ENCODE results near the gene RESF1.

- TF ChIP-seq, protein P1, sequence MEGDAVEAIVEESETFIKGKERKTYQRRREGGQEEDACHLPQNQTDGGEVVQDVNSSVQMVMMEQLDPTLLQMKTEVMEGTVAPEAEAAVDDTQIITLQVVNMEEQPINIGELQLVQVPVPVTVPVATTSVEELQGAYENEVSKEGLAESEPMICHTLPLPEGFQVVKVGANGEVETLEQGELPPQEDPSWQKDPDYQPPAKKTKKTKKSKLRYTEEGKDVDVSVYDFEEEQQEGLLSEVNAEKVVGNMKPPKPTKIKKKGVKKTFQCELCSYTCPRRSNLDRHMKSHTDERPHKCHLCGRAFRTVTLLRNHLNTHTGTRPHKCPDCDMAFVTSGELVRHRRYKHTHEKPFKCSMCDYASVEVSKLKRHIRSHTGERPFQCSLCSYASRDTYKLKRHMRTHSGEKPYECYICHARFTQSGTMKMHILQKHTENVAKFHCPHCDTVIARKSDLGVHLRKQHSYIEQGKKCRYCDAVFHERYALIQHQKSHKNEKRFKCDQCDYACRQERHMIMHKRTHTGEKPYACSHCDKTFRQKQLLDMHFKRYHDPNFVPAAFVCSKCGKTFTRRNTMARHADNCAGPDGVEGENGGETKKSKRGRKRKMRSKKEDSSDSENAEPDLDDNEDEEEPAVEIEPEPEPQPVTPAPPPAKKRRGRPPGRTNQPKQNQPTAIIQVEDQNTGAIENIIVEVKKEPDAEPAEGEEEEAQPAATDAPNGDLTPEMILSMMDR (IDR thresholded peaks at IDR 0.05), result no peak
- no peak for TF ChIP-seq POLR2A (IDR thresholded peaks at IDR 0.05)
These were observed 27.2 kb upstream of the RESF1 start for GRCh38 chr12:31931796-31932715.

Measured in lower leg skin (tissue), 3 donors.